ENCODE data around the gene CLDN1. TPM values are rescaled to one million over a fixed set of nuclear protein-coding genes. Genes with fewer than 3 reads are reported as not detected.

Gene CLDN1
- total and polyA plus RNA-seq, 9 donors = 1.8 to 258 (median 13.2) TPM

DNA sequence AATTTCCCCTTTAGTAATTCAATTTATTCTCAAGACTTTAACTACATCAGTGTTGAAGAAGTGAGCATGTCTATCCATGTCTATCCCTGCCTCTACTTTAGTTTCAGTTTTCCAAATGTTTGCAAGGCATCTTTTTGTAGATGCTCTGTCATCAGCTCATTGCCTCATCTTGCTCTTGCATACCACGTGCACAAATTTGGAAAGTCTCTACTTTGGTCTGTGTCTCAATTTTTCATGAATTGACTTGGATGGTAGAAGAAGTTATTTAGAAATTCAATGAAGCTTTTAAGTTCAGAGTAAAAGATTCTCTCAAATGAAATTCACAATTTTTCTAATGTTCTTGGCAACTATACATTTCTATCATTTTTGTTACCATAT, 55.3 kb downstream of the CLDN1 start:
- H3K36me3 ChIP-seq = no peaks in the 10 kb centered on the region
- TF ChIP-seq, protein P1, sequence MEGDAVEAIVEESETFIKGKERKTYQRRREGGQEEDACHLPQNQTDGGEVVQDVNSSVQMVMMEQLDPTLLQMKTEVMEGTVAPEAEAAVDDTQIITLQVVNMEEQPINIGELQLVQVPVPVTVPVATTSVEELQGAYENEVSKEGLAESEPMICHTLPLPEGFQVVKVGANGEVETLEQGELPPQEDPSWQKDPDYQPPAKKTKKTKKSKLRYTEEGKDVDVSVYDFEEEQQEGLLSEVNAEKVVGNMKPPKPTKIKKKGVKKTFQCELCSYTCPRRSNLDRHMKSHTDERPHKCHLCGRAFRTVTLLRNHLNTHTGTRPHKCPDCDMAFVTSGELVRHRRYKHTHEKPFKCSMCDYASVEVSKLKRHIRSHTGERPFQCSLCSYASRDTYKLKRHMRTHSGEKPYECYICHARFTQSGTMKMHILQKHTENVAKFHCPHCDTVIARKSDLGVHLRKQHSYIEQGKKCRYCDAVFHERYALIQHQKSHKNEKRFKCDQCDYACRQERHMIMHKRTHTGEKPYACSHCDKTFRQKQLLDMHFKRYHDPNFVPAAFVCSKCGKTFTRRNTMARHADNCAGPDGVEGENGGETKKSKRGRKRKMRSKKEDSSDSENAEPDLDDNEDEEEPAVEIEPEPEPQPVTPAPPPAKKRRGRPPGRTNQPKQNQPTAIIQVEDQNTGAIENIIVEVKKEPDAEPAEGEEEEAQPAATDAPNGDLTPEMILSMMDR (IDR thresholded peaks at IDR 0.05) = no peak
- no peak for TF ChIP-seq EP300 (IDR thresholded peaks at IDR 0.05)
- TF ChIP-seq POLR2A (IDR thresholded peaks at IDR 0.05) = no peak

DNA sequence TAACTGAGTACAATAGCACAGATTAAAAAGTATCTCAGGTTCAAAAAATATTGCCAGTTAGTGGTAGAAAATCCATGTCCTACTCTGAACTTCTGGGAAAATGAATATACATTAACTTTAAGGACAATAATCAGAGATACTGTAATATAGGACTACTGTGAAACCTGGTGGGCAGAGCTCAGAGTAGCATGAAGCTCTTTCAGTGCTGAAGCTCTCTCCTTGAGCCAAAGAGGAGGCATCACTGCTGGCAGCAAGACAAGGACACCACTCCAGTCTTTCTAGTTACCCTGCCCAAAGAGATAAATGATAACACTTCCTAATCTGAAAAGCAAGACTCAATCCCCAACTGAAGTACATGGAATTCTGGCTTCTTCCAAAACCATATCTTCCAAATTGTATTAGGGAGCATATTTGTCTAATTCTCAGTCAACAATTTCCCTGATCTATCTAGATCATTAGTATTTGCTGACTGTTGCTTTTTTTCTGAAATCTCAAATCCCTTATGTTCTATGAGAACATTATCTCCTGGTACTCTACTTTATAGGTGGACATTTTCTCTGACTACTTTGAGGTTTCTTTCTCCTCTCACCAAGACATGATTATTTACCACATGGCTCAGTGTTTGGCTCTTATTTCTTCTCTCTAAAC, 55.9 kb downstream of the CLDN1 start:
- H3K4me1 ChIP-seq (ENCODE audit: insufficient read depth) = peaks cover 15% of the 10 kb centered on the region
- H3K27ac ChIP-seq = no peak overlapping the region
- H3K9me3 ChIP-seq = no peaks in the 10 kb centered on the region
- no peak for TF ChIP-seq POLR2A (IDR thresholded peaks at IDR 0.05)
- TF ChIP-seq, protein P1 (IDR thresholded peaks at IDR 0.05) = no peak
- no peak for TF ChIP-seq EP300 (IDR thresholded peaks at IDR 0.05)
- no peak for DNase-seq
- H3K36me3 ChIP-seq = no peaks in the 10 kb centered on the region
- no peak overlapping the region for H3K4me3 ChIP-seq
- no peaks in the 10 kb centered on the region for H3K27me3 ChIP-seq
- intact Hi-C loops (cut with DNase I) = no loop called here

More for the DNA sequence above, 55.3 kb downstream of the CLDN1 start:
- 88 to 95% (median 94%) methylated on average over 1 of the region's 1 CpG for WGBS, 3 donors
- Histone ChIP-seq H3K9me3 (no peaks in the 10 kb centered on the region), H3K4me1 (ENCODE audit: insufficient read depth) (peaks cover 10% of the 10 kb centered on the region), H3K4me3 (no peak overlapping the region), H3K27me3 (no peaks in the 10 kb centered on the region), H3K27ac (no peak overlapping the region)
- no peak for DNase-seq
- intact Hi-C loops (cut with DNase I) = no loop called here

DNA sequence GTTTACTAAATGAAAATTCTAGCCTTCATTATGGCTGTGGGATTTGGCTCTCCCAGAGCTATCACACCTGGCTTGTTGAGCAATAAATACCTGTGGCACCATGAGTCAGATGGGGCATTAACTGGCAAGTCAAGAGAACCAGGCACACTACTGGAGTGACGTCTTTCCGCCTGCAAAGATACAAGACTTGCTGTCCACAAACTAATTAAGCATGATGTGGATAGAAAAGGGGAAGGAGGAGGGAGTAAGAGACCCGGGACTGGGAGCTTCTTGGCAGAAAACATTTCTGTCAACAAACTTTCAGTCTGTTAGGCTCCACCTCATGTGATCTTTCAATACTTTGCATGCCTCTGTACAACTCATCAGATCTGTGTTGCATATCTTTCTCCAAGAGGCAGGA, 56.5 kb downstream of the CLDN1 start:
- 32 to 37% (median 36%) methylated on average over 3 of the region's 3 CpGs for WGBS, 3 donors
- H3K4me1 ChIP-seq (ENCODE audit: insufficient read depth) = peaks cover 16% of the 10 kb centered on the region
- H3K9me3 ChIP-seq = no peaks in the 10 kb centered on the region
- no peak for DNase-seq
- intact Hi-C loops (cut with DNase I) = no loop called here
- no peak overlapping the region for H3K27ac ChIP-seq
- no peaks in the 10 kb centered on the region for H3K36me3 ChIP-seq
- no peak for TF ChIP-seq EP300 (IDR thresholded peaks at IDR 0.05)
- TF ChIP-seq, protein P1 (IDR thresholded peaks at IDR 0.05) = no peak
- TF ChIP-seq POLR2A (IDR thresholded peaks at IDR 0.05) = no peak
- H3K27me3 ChIP-seq = no peaks in the 10 kb centered on the region
- H3K4me3 ChIP-seq = no peak overlapping the region

DNA sequence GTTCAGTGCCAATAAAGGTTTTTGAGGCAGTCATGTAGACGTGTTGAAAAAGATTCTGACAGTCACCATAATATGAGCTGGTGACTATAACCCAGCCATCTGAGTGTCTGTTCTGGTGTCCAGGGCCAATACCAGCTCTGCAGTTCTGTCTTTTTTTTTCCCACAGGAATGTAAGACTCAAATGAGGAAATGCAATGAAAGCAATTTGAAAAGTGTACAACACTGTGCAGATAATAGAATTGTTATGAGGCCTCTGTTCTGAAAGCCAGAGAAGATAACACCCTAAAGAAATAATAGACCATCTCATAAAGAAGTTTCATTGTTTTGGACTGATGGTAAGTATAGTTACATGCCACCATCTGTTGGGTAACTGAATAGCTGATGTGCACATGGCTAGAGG, 57.1 kb downstream of the CLDN1 start:
- no peak overlapping the region for H3K27ac ChIP-seq
- 74 to 94% (median 88%) methylated on average over 1 of the region's 1 CpG for WGBS, 3 donors
- TF ChIP-seq EP300 (IDR thresholded peaks at IDR 0.05) (no peak), POLR2A (IDR thresholded peaks at IDR 0.05) (no peak)
- TF ChIP-seq, protein P1 (IDR thresholded peaks at IDR 0.05) = no peak

More for the DNA sequence above, 57.1 kb downstream of the CLDN1 start:
- intact Hi-C loops (cut with DNase I) = no loop called here
- Histone ChIP-seq H3K4me1 (ENCODE audit: insufficient read depth) (peaks cover 21% of the 10 kb centered on the region), H3K9me3 (no peaks in the 10 kb centered on the region), H3K4me3 (no peak overlapping the region), H3K36me3 (no peaks in the 10 kb centered on the region), H3K27me3 (no peaks in the 10 kb centered on the region)
- DNase-seq = no peak
